B cell (primary cell): ENCODE measurements around the gene GRIK3. TPM values are rescaled to one million over a fixed set of nuclear protein-coding genes. Genes with fewer than 3 reads are reported as not detected.

Experiments used
- ATAC-seq: fragments of 200-7000 bp; cut with Tn5 transposase; one replicate; pipeline ENCODE4 v1.10.0; 2021; ENCODE audit warnings: low read depth, mild to moderate bottlenecking, moderate number of reproducible peaks, moderate library complexity
- CTCF ChIA-PET: fragments of 350-600 bp; sonication (Branson Sonifier 250); formaldehyde crosslinking; loops from one replicate; lab custom pipeline; 2021; ENCODE audit warnings: antibody characterized with exemption, inconsistent platforms; lab: Charles Lee
- POLR2A ChIA-PET: fragments of 350-600 bp; sonication (Branson Sonifier 250); formaldehyde crosslinking; loops from one replicate; lab custom pipeline; 2021; ENCODE audit warnings: antibody characterized with exemption; lab: Charles Lee
- DNase-seq: peaks from one replicate; pipeline ENCODE4 v3.0.0; 2013
- H2AFZ ChIP-seq: 2 replicates; pipeline ENCODE4 v1.6.1; 2012; ENCODE audit warnings: mild to moderate bottlenecking, low read depth, low read length; ENCODE audit not compliant: insufficient read depth, poor library complexity, severe bottlenecking
- H3K27ac ChIP-seq, 2 donors: 1 replicate in 1 of 2; 2 replicates in 1 of 2; pipeline ENCODE4 v1.5.1; 2012 to 2013; ENCODE audit warnings: low read length in 2 of 2, mild to moderate bottlenecking in 2 of 2, moderate library complexity in 1 of 2
- H3K27me3 ChIP-seq, 4 experiments: fragments of 200-600 bp in 1 of 4; sonication (generic) in 1 of 4; replicated peaks in 1 of 4; 1 replicate in 2 of 4; 2 replicates in 2 of 4; pipeline versions ENCODE4 v1.6.1 to v1.7.0; 2013 to 2016; ENCODE audit warnings: low read length in 3 of 4, mild to moderate bottlenecking in 2 of 4, mixed read lengths in 1 of 4, moderate library complexity in 1 of 4; ENCODE audit not compliant: insufficient read depth in 4 of 4, control insufficient read depth in 3 of 4; ENCODE audit errors: control extremely low read depth in 1 of 4
- H3K36me3 ChIP-seq, 2 experiments: replicated peaks in 1 of 2; 1 replicate in 1 of 2; 2 replicates in 1 of 2; pipeline versions ENCODE4 v1.6.1 to v1.7.1; 2013; ENCODE audit warnings: low read length in 1 of 2; ENCODE audit not compliant: insufficient read depth in 2 of 2, control insufficient read depth in 1 of 2; ENCODE audit errors: control extremely low read depth in 1 of 2, extremely low read depth in 1 of 2
- H3K4me1 ChIP-seq, 2 donors: fragments of 200-600 bp in 1 of 2; sonication (generic) in 1 of 2; 1 replicate in 1 of 2; 2 replicates in 1 of 2; pipeline versions ENCODE4 v1.5.1 to v1.6.1; 2013 to 2017; ENCODE audit warnings: low read length in 2 of 2; ENCODE audit not compliant: control insufficient read depth in 2 of 2, insufficient read depth in 2 of 2
- H3K4me2 ChIP-seq: replicated peaks from 2 replicates; pipeline ENCODE3; 2012; ENCODE audit warnings: mild to moderate bottlenecking, low read depth, low read length; ENCODE audit not compliant: poor library complexity, severe bottlenecking
- H3K4me3 ChIP-seq, 5 experiments: fragments of 200-600 bp in 1 of 5; sonication (generic) in 1 of 5; 1 replicate in 3 of 5; 2 replicates in 2 of 5; pipeline versions ENCODE4 v1.5.1 to v1.7.0; 2011 to 2016; ENCODE audit warnings: low read length in 4 of 5, mild to moderate bottlenecking in 4 of 5, low read depth in 2 of 5, control low read depth in 1 of 5, moderate library complexity in 1 of 5; ENCODE audit not compliant: insufficient read depth in 1 of 5; ENCODE audit errors: control extremely low read depth in 1 of 5, extremely low read depth in 1 of 5
- H3K79me2 ChIP-seq: fragments of 200-600 bp; sonication (generic); one replicate; pipeline ENCODE4 v1.6.0; 2016; ENCODE audit warnings: low read length; ENCODE audit not compliant: control insufficient read depth, insufficient read depth
- H3K9ac ChIP-seq: fragments of 200-600 bp; sonication (generic); 2 replicates; pipeline ENCODE4 v1.6.1; 2017; ENCODE audit warnings: mild to moderate bottlenecking, low read length, moderate library complexity
- H3K9me3 ChIP-seq, 3 donors: one replicate each; pipeline versions ENCODE4 v1.6.1 to v1.7.1; 2013; ENCODE audit warnings: low read length in 2 of 3; ENCODE audit not compliant: control insufficient read depth in 2 of 3, insufficient read depth in 1 of 3; ENCODE audit errors: control extremely low read depth in 1 of 3
- H4K20me1 ChIP-seq: 2 replicates; pipeline ENCODE4 v1.6.0; 2012; ENCODE audit warnings: mild to moderate bottlenecking, low read length; ENCODE audit not compliant: insufficient read depth, control insufficient read depth, poor library complexity, severe bottlenecking
- H3K27ac Mint-ChIP-seq: one replicate; pipeline ENCODE4 v1.8.0; 2021; ENCODE audit warnings: mixed read lengths
- H3K27me3 Mint-ChIP-seq: one replicate; pipeline ENCODE4 v1.8.0; 2021; ENCODE audit warnings: mixed read lengths
- H3K4me1 Mint-ChIP-seq: one replicate; pipeline ENCODE4 v1.8.0; 2021; ENCODE audit warnings: mixed read lengths
- H3K4me3 Mint-ChIP-seq: one replicate; pipeline ENCODE4 v1.8.0; 2021; ENCODE audit warnings: mixed read lengths
- H3K9me3 Mint-ChIP-seq: one replicate; pipeline ENCODE4 v1.8.0; 2022; ENCODE audit warnings: mixed read lengths; ENCODE audit not compliant: insufficient read depth
- EZH2 ChIP-seq: IDR thresholded peaks from 2 replicates; pipeline ENCODE4 v1.6.1; 2012; ENCODE audit warnings: borderline replicate concordance, low read depth, mild to moderate bottlenecking, moderate library complexity, low read length; ENCODE audit not compliant: insufficient read depth, poor library complexity, severe bottlenecking
- WGBS: methylation state at CpG from one replicate; pipeline ENCODE4 v1.1.5; 2013; ENCODE audit warnings: missing lambda C conversion rate; ENCODE audit not compliant: insufficient coverage; 5-methylcytosine and 5-hydroxymethylcytosine counted together
- intact Hi-C: fragments of 100-400 bp; cut with micrococcal nuclease; formaldehyde crosslinking; loops from one replicate; pipeline ENCODE4 v1.10.0; 2022
- polyA plus RNA-seq: library from polyadenylated mRNA; depleted of rRNA; stranded (reverse); fragments of >200 nt; gene quantifications from 2 replicates; pipeline ENCODE4 v1.2.3, GENCODE V29; 2012
- total RNA-seq, 2 donors: library from RNA; stranded (reverse); fragments of 120-200 nt in 1 of 2; gene quantifications; 1 replicate in 1 of 2; 2 replicates in 1 of 2; pipeline versions ENCODE4 v1.2.3 to v1.2.4, GENCODE V29; 2013 to 2022
- TF ChIP-seq, protein P1 (sequence below): fragments of 200-600 bp; IDR thresholded peaks from one replicate; pipeline ENCODE4 v1.8.0; 2022; ENCODE audit warnings: antibody characterized with exemption, mild to moderate bottlenecking

Gene GRIK3
- total and polyA plus RNA-seq, 2 donors (not counting 1 experiment from before 2014, with no cell fraction given): 0.12 to 1.5 TPM

- Histone ChIP-seq H3K27me3 (peaks cover 0 to 1% (median 0%) of the 10 kb centered on the region in 4 experiments), H3K9ac (no peak overlapping the region), H3K36me3 (no peaks in the 10 kb centered on the region), H3K27ac (no peak overlapping the region), H3K4me3 (no peak overlapping the region), H3K9me3 (no peaks in the 10 kb centered on the region), H3K79me2 (no peaks in the 10 kb centered on the region), H3K4me2 (no peak overlapping the region), H4K20me1 (no peaks in the 10 kb centered on the region), H2AFZ (no peak overlapping the region), H3K4me1 (no peaks in the 10 kb centered on the region)
- Mint-ChIP-seq H3K27me3 (peaks cover 19% of the 10 kb centered on the region), H3K4me1 (no peaks in the 10 kb centered on the region), H3K9me3 (no peaks in the 10 kb centered on the region), H3K27ac (no peak overlapping the region), H3K4me3 (no peak overlapping the region)
- DNase-seq: no peak
- POLR2A ChIA-PET: no interaction called here
- intact Hi-C loops: no loop called here
- 68% methylated on average over 2 of the region's 2 CpGs for WGBS
- CTCF ChIA-PET: no interaction called here
- no peak for ATAC-seq
- TF ChIP-seq, protein P1, sequence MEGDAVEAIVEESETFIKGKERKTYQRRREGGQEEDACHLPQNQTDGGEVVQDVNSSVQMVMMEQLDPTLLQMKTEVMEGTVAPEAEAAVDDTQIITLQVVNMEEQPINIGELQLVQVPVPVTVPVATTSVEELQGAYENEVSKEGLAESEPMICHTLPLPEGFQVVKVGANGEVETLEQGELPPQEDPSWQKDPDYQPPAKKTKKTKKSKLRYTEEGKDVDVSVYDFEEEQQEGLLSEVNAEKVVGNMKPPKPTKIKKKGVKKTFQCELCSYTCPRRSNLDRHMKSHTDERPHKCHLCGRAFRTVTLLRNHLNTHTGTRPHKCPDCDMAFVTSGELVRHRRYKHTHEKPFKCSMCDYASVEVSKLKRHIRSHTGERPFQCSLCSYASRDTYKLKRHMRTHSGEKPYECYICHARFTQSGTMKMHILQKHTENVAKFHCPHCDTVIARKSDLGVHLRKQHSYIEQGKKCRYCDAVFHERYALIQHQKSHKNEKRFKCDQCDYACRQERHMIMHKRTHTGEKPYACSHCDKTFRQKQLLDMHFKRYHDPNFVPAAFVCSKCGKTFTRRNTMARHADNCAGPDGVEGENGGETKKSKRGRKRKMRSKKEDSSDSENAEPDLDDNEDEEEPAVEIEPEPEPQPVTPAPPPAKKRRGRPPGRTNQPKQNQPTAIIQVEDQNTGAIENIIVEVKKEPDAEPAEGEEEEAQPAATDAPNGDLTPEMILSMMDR: no peak
- no peak for TF ChIP-seq EZH2
These were observed 215.5 kb downstream of the GRIK3 start for GRCh38 chr1:36818771-36819170.

- H3K4me3 Mint-ChIP-seq: no peak overlapping the region
- Histone ChIP-seq H3K27me3 (no peaks in the 10 kb centered on the region), H2AFZ (no peak overlapping the region), H4K20me1 (no peaks in the 10 kb centered on the region), H3K9me3 (no peaks in the 10 kb centered on the region), H3K79me2 (no peaks in the 10 kb centered on the region), H3K4me1 (no peaks in the 10 kb centered on the region), H3K4me3 (no peak overlapping the region), H3K4me2 (no peak overlapping the region), H3K9ac (no peak overlapping the region), H3K27ac (no peak overlapping the region), H3K36me3 (no peaks in the 10 kb centered on the region)
- 94% methylated on average over 2 of the region's 2 CpGs for WGBS
- TF ChIP-seq, protein P1: no peak
- no peak for TF ChIP-seq EZH2
- H3K9me3 Mint-ChIP-seq: no peaks in the 10 kb centered on the region
- ATAC-seq (no peak), DNase-seq (no peak)
- no peak overlapping the region for H3K27ac Mint-ChIP-seq
- peaks cover 15% of the 10 kb centered on the region for H3K27me3 Mint-ChIP-seq
- intact Hi-C loops: no loop called here
- H3K4me1 Mint-ChIP-seq: no peaks in the 10 kb centered on the region
- POLR2A ChIA-PET: no interaction called here
- CTCF ChIA-PET: interaction anchor here (0.6 kb wide), 1 partner anchor 11 kb away, joined by 5 read pairs; no protein-coding TSS in a partner anchor
These were observed 218.0 kb downstream of the GRIK3 start for GRCh38 chr1:36816348-36816747.
